ENCODE results near the gene CYP4B1.

- TF ChIP-seq, protein P1, sequence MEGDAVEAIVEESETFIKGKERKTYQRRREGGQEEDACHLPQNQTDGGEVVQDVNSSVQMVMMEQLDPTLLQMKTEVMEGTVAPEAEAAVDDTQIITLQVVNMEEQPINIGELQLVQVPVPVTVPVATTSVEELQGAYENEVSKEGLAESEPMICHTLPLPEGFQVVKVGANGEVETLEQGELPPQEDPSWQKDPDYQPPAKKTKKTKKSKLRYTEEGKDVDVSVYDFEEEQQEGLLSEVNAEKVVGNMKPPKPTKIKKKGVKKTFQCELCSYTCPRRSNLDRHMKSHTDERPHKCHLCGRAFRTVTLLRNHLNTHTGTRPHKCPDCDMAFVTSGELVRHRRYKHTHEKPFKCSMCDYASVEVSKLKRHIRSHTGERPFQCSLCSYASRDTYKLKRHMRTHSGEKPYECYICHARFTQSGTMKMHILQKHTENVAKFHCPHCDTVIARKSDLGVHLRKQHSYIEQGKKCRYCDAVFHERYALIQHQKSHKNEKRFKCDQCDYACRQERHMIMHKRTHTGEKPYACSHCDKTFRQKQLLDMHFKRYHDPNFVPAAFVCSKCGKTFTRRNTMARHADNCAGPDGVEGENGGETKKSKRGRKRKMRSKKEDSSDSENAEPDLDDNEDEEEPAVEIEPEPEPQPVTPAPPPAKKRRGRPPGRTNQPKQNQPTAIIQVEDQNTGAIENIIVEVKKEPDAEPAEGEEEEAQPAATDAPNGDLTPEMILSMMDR (IDR thresholded peaks at IDR 0.05; ENCODE audit: poor library complexity): no peak
- TF ChIP-seq EZH2 (IDR thresholded peaks at IDR 0.05; ENCODE audit: borderline replicate concordance) (no peak), EZH2phosphoT487 (IDR thresholded peaks at IDR 0.05; ENCODE audit: low read depth, severe bottlenecking, unreplicated experiment) (no peak)
Observed at GRCh38 chr1:46772571-46772970, 26.3 kb upstream of the CYP4B1 start.

All from hepatocyte (in vitro differentiated cells).